Nephron (organoid): ENCODE data around the gene GNPDA2.
"Not testable (repeated sequence)": the region's sequence is repeated elsewhere in the genome, so short reads cannot be mapped to it uniquely, and the experiment has no call there.

ENCODE experiments used
- H3K27ac Mint-ChIP-seq, 3 experiments: 2 replicates each; pipeline ENCODE4 v1.8.0; 2020; ENCODE audit warnings: mixed read lengths in 3 of 3, mild to moderate bottlenecking in 2 of 3, moderate library complexity in 1 of 3
- H3K27me3 Mint-ChIP-seq: 2 replicates; pipeline ENCODE4 v1.8.0; 2021; ENCODE audit warnings: low read depth, mild to moderate bottlenecking, moderate library complexity, mixed read lengths
- H3K36me3 Mint-ChIP-seq: 2 replicates; pipeline ENCODE4 v1.8.0; 2020; ENCODE audit warnings: low read depth, mixed read lengths
- H3K4me1 Mint-ChIP-seq: 2 replicates; pipeline ENCODE4 v1.8.0; 2020; ENCODE audit warnings: mixed read lengths
- H3K4me3 Mint-ChIP-seq, 3 experiments: 2 replicates each; pipeline ENCODE4 v1.8.0; 2020; ENCODE audit warnings: mild to moderate bottlenecking in 3 of 3, mixed read lengths in 3 of 3, moderate library complexity in 2 of 3
- H3K9me3 Mint-ChIP-seq: 2 replicates; pipeline ENCODE4 v1.8.0; 2020; ENCODE audit warnings: mixed read lengths
- TF ChIP-seq, protein P1 (sequence below), 3 experiments: fragments of 200-600 bp; sonication (generic); IDR thresholded peaks; one replicate each; pipeline ENCODE4 v1.5.0; 2021; ENCODE audit warnings: antibody characterized with exemption in 3 of 3; ENCODE audit not compliant: unreplicated experiment in 3 of 3

GNPDA2 gene

GRCh38 chr4:44761306-44761705 is 35.0 kb upstream of the GNPDA2 start:
- no peak overlapping the region for H3K27ac Mint-ChIP-seq
- H3K27me3 Mint-ChIP-seq, result no peaks in the 10 kb centered on the region
- TF ChIP-seq, protein P1, sequence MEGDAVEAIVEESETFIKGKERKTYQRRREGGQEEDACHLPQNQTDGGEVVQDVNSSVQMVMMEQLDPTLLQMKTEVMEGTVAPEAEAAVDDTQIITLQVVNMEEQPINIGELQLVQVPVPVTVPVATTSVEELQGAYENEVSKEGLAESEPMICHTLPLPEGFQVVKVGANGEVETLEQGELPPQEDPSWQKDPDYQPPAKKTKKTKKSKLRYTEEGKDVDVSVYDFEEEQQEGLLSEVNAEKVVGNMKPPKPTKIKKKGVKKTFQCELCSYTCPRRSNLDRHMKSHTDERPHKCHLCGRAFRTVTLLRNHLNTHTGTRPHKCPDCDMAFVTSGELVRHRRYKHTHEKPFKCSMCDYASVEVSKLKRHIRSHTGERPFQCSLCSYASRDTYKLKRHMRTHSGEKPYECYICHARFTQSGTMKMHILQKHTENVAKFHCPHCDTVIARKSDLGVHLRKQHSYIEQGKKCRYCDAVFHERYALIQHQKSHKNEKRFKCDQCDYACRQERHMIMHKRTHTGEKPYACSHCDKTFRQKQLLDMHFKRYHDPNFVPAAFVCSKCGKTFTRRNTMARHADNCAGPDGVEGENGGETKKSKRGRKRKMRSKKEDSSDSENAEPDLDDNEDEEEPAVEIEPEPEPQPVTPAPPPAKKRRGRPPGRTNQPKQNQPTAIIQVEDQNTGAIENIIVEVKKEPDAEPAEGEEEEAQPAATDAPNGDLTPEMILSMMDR (IDR thresholded peaks at IDR 0.05; ENCODE audit: unreplicated experiment in 3 of 3), result no peak

GRCh38 chr4:44760142-44760898 is 34.0 kb upstream of the GNPDA2 start:
- H3K36me3 Mint-ChIP-seq, result no peaks in the 10 kb centered on the region
- no peaks in the 10 kb centered on the region for H3K9me3 Mint-ChIP-seq
- H3K27ac Mint-ChIP-seq, result no peak overlapping the region

More at GRCh38 chr4:44761306-44761705, 35.0 kb upstream of the GNPDA2 start:
- H3K4me3 Mint-ChIP-seq, result no peak overlapping the region
- H3K9me3 Mint-ChIP-seq, result no peaks in the 10 kb centered on the region
- H3K4me1 Mint-ChIP-seq, result peaks cover 9% of the 10 kb centered on the region
- no peaks in the 10 kb centered on the region for H3K36me3 Mint-ChIP-seq

DNA sequence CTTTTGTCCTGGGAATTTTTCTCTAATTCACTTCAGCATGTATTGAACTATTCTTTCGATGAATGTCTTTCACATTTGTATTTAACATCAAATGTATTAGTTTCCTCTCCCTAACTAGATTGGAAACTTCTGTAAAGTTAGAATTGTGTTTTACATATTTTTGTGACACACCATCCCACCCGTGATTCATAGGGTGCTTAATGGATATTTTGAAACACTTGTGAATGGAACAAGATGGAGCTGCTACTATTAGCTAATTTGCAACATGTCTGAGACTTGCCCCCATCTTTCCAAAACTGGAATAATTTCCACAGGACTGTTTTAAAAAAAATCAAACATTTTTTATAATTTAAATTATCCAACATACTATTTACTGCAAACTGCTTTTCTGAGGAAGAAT is 30.2 kb upstream of the GNPDA2 start:
- no peaks in the 10 kb centered on the region for H3K27me3 Mint-ChIP-seq
- no peak overlapping the region for H3K27ac Mint-ChIP-seq
- H3K4me1 Mint-ChIP-seq, result peaks cover 9% of the 10 kb centered on the region
- H3K9me3 Mint-ChIP-seq, result no peaks in the 10 kb centered on the region
- H3K36me3 Mint-ChIP-seq, result no peaks in the 10 kb centered on the region
- TF ChIP-seq, protein P1 (IDR thresholded peaks at IDR 0.05; ENCODE audit: unreplicated experiment in 3 of 3), result no peak
- no peak overlapping the region for H3K4me3 Mint-ChIP-seq

More at GRCh38 chr4:44760142-44760898, 34.0 kb upstream of the GNPDA2 start:
- H3K4me1 Mint-ChIP-seq, result peaks cover 9% of the 10 kb centered on the region
- H3K4me3 Mint-ChIP-seq, result no peak overlapping the region
- no peaks in the 10 kb centered on the region for H3K27me3 Mint-ChIP-seq
- TF ChIP-seq, protein P1 (IDR thresholded peaks at IDR 0.05; ENCODE audit: unreplicated experiment in 3 of 3), result peak; percentile 54 to 66 (median 57)

DNA sequence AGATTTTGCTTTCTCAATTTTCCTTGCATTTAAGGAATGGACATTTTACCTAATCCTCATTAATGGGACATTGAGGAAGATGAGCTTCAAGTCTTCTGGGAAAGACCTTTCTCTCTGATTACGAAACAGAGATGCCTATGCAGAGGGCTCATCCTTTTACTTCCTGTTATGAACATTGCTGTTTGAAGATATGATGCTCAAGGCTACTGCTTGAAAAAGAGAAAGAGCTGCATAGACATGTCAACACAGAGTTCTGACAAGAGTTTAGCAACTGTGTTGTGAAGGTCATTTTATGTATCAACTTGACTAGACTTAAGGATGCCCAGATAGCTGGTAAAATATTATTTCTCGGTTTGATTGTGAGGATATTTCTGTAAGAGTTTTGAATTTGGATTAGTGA is 13.8 kb upstream of the GNPDA2 start:
- Mint-ChIP-seq H3K4me3 (no peak overlapping the region), H3K36me3 (no peaks in the 10 kb centered on the region)
- TF ChIP-seq, protein P1 (IDR thresholded peaks at IDR 0.05; ENCODE audit: unreplicated experiment in 3 of 3), result no peak

DNA sequence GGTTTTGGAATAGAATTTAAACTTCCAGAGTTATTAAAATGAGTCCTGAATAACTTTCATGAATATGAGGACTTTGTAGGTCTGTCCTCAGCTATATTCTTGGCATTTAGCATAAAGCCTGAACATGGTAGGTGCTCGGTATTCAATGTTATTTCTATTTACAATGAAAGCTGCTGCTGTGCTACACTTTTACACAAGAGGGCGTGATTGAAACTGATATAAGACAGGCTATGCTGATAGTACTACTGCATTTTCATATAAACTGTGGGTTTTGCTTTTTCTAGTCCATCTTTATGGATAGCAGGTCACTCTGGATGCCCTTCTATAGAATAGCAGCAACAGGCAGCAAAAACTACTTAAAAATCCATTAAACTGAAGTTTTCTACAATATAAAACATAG is 12.3 kb upstream of the GNPDA2 start:
- H3K4me1 Mint-ChIP-seq, result no peaks in the 10 kb centered on the region
- TF ChIP-seq, protein P1 (IDR thresholded peaks at IDR 0.05; ENCODE audit: unreplicated experiment in 3 of 3), result peak; percentile 25 to 41 (median 30)
- no peaks in the 10 kb centered on the region for H3K9me3 Mint-ChIP-seq
- H3K27ac Mint-ChIP-seq, result no peak overlapping the region
- H3K36me3 Mint-ChIP-seq, result no peaks in the 10 kb centered on the region
- peaks cover 3% of the 10 kb centered on the region for H3K27me3 Mint-ChIP-seq
- no peak overlapping the region for H3K4me3 Mint-ChIP-seq

More for the DNA sequence above, 13.8 kb upstream of the GNPDA2 start:
- no peaks in the 10 kb centered on the region for H3K4me1 Mint-ChIP-seq
- H3K27ac Mint-ChIP-seq, result no peak overlapping the region
- no peaks in the 10 kb centered on the region for H3K9me3 Mint-ChIP-seq
- peaks cover 3% of the 10 kb centered on the region for H3K27me3 Mint-ChIP-seq

DNA sequence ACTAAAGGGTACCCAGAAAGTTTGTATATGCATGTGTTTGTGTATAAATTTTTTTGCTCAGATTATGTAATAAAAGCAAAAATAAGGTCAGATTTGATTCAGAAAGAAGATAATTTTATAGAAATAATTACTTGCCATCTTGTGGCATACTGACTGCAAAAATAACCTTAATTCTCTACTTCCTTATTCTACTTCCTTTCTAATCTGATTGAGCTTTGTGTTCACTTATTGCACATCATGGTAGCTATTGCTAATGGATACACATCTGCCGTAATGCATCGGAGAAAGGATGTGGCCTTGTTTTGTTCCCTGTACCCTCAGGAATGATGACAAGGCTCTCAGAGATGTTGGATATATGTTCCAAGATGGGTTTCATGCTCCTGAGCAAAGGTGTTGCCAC is 10.5 kb upstream of the GNPDA2 start:
- TF ChIP-seq, protein P1 (IDR thresholded peaks at IDR 0.05; ENCODE audit: unreplicated experiment in 3 of 3), result no peak
- Mint-ChIP-seq H3K36me3 (no peaks in the 10 kb centered on the region), H3K4me1 (no peaks in the 10 kb centered on the region), H3K27ac (no peak overlapping the region), H3K27me3 (peaks cover 3% of the 10 kb centered on the region), H3K4me3 (no peak overlapping the region), H3K9me3 (no peaks in the 10 kb centered on the region)

DNA sequence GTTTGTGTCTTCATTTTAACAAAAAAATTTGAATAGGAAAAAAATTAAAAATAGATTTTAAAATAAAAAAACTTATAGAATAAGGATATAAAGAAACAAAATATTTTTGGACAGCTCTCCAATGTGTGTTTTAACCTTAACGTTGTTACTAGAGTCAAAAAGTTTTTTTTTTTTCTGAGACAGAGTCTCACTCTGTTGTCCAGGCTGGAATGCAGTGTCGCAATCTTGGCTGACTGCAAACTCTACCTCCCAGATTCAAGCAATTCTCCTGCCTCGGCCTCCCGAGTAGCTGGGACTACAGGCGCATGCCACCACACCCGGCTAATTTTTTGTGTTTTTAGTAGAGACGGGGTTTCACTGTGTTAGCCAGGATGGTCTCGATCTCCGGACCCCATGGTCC is 2.3 kb upstream of the GNPDA2 start:
- not testable (repeated sequence) for H3K27me3 Mint-ChIP-seq, H3K4me3 Mint-ChIP-seq, H3K36me3 Mint-ChIP-seq, H3K9me3 Mint-ChIP-seq, H3K27ac Mint-ChIP-seq
- H3K4me1 Mint-ChIP-seq, result peaks cover 18% of the 10 kb centered on the region
